ENCODE results near the gene ARMC2.
A peak's percentile ranks its signal among the peaks of the same experiment; 100 is the strongest.

The ARMC2 gene

DNA sequence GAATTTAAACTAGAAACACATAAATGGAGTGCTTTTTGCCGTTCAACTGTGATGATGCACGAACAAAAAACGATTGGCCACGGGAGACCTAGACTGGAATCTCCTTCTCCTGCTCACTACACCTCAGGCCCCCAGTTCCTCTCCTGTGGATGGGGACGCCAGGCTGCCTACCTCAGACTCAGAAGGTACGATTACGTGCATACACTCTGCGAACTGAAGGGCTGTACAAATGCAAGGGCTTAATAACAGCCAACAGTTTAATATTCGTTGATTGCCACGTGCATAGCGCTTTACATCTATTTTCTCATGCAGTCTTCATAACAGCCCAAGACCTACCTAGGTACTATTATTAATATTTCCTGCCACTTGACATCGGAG is 495 bp upstream of the ARMC2 start:
- Histone ChIP-seq H3K9me2 (ENCODE audit: low read depth, low read length) (no peaks in the 10 kb centered on the region), H3K27me3 (ENCODE audit: insufficient read depth, low read length) (no peaks in the 10 kb centered on the region), H4K20me1 (ENCODE audit: insufficient read depth, low read length) (no peaks in the 10 kb centered on the region), H3K27ac (ENCODE audit: low read depth, low read length, poor library complexity, severe bottlenecking) (no peak overlapping the region), H3K9me3 (ENCODE audit: low read length) (no peaks in the 10 kb centered on the region), H3K4me3 (ENCODE audit: low read depth, low read length, poor library complexity, severe bottlenecking) (peak overlapping the region; percentile 70), H3K4me1 (ENCODE audit: insufficient read depth, low read length, severe bottlenecking) (peaks cover 13% of the 10 kb centered on the region), H3K9ac (ENCODE audit: low read length) (peak overlapping the region; percentile 64), H3K79me2 (ENCODE audit: insufficient read depth, low read length) (no peaks in the 10 kb centered on the region), H2AFZ (ENCODE audit: low read length) (peak overlapping the region; percentile 86), H3K4me2 (ENCODE audit: low read length) (peak overlapping the region; percentile 83), H3K36me3 (ENCODE audit: insufficient read depth, low read length) (no peaks in the 10 kb centered on the region), H3F3A (ENCODE audit: insufficient read depth, low read length) (no peaks in the 10 kb centered on the region)
- no peak for TF ChIP-seq CTCF (IDR thresholded peaks at IDR 0.05; ENCODE audit: low read length)
- no peak for TF ChIP-seq EZH2 (IDR thresholded peaks at IDR 0.05; ENCODE audit: borderline replicate concordance, low read length)

GRCh38 chr6:108850669-108851465 is 2.6 kb downstream of the ARMC2 start:
- Histone ChIP-seq H3K9ac (ENCODE audit: low read length) (no peak overlapping the region), H3K27ac (ENCODE audit: low read depth, low read length, poor library complexity, severe bottlenecking) (no peak overlapping the region), H3K9me2 (ENCODE audit: low read depth, low read length) (no peaks in the 10 kb centered on the region), H3K27me3 (ENCODE audit: insufficient read depth, low read length) (no peaks in the 10 kb centered on the region), H3K9me3 (ENCODE audit: low read length) (no peaks in the 10 kb centered on the region), H3K4me2 (ENCODE audit: low read length) (no peak overlapping the region), H3F3A (ENCODE audit: insufficient read depth, low read length) (no peaks in the 10 kb centered on the region), H3K79me2 (ENCODE audit: insufficient read depth, low read length) (no peaks in the 10 kb centered on the region), H2AFZ (ENCODE audit: low read length) (no peak overlapping the region), H4K20me1 (ENCODE audit: insufficient read depth, low read length) (no peaks in the 10 kb centered on the region), H3K4me3 (ENCODE audit: low read depth, low read length, poor library complexity, severe bottlenecking) (no peak overlapping the region), H3K36me3 (ENCODE audit: insufficient read depth, low read length) (no peaks in the 10 kb centered on the region), H3K4me1 (ENCODE audit: insufficient read depth, low read length, severe bottlenecking) (peaks cover 13% of the 10 kb centered on the region)
- TF ChIP-seq CTCF (IDR thresholded peaks at IDR 0.05; ENCODE audit: low read length) (no peak), EZH2 (IDR thresholded peaks at IDR 0.05; ENCODE audit: borderline replicate concordance, low read length) (no peak)

DNA sequence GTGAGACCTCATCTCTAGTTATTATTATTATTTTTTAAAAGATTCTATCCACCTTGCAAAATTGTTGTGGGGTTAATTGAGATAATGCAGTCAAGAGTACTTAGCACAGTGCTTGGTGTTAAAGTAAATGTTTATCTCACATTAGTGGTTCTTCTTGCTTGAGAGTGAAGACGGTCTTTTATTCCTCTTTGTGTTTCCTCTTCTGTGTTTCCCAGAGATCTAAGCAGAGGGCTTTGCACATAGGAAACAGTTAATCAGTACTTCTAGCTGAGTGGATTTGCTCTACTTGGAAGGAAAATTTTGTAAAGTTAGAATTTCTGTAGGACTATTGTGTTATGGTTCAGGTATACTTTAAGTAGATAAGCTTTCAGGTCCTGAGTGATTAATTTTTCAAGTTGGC is 3.5 kb downstream of the ARMC2 start:
- H3K79me2 ChIP-seq (ENCODE audit: insufficient read depth, low read length): no peaks in the 10 kb centered on the region
- no peak for TF ChIP-seq EZH2 (IDR thresholded peaks at IDR 0.05; ENCODE audit: borderline replicate concordance, low read length)
- TF ChIP-seq CTCF (IDR thresholded peaks at IDR 0.05; ENCODE audit: low read length): no peak
- H2AFZ ChIP-seq (ENCODE audit: low read length): no peak overlapping the region

More for the DNA sequence above, 3.5 kb downstream of the ARMC2 start:
- peaks cover 13% of the 10 kb centered on the region for H3K4me1 ChIP-seq (ENCODE audit: insufficient read depth, low read length, severe bottlenecking)
- H3K4me2 ChIP-seq (ENCODE audit: low read length): no peak overlapping the region
- no peaks in the 10 kb centered on the region for H3K27me3 ChIP-seq (ENCODE audit: insufficient read depth, low read length)
- H3K36me3 ChIP-seq (ENCODE audit: insufficient read depth, low read length): no peaks in the 10 kb centered on the region
- no peak overlapping the region for H3K27ac ChIP-seq (ENCODE audit: low read depth, low read length, poor library complexity, severe bottlenecking)
- no peak overlapping the region for H3K9ac ChIP-seq (ENCODE audit: low read length)
- H3K9me3 ChIP-seq (ENCODE audit: low read length): no peaks in the 10 kb centered on the region
- no peaks in the 10 kb centered on the region for H3F3A ChIP-seq (ENCODE audit: insufficient read depth, low read length)
- no peaks in the 10 kb centered on the region for H3K9me2 ChIP-seq (ENCODE audit: low read depth, low read length)
- H4K20me1 ChIP-seq (ENCODE audit: insufficient read depth, low read length): no peaks in the 10 kb centered on the region
- H3K4me3 ChIP-seq (ENCODE audit: low read depth, low read length, poor library complexity, severe bottlenecking): no peak overlapping the region

All from OCI-LY1 (cell line).